Fibroblast of lung (primary cell): ENCODE data around the gene SERGEF.

Source experiments
- CTCF ChIP-seq, 2 donors: IDR thresholded peaks in 1 of 2; conservative IDR thresholded peaks in 1 of 2; 1 replicate in 1 of 2; 2 replicates in 1 of 2; pipeline ENCODE4 v1.5.1; 2011 to 2012; ENCODE audit warnings: low read length in 2 of 2, control low read depth in 1 of 2, inconsistent platforms in 1 of 2, low read depth in 1 of 2, mild to moderate bottlenecking in 1 of 2
- EZH2 ChIP-seq: IDR thresholded peaks from 2 replicates; pipeline ENCODE4 v1.5.1; 2012; ENCODE audit warnings: low read length, control low read depth, mild to moderate bottlenecking; ENCODE audit errors: missing control alignments

DNA sequence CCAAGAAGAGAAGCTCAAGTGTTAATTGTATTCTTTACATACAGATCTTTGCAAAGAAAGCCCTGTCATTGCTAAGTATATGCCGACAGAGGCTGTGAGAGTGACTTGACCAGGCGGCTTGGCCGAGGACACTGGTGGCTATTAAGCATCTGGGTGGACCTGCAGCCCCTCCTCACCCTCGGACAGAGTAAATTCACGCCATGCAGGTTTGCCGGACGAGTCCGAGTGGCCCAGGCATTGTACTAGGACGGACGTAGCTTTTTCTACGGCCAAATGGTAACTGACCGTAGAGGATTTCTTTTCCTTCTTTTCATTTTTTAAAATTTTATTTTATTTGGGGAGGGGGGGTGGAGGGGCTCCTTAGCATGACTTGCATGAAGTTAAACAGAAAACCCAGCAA is 231.2 kb downstream of the SERGEF start:
- TF ChIP-seq CTCF (conservative IDR thresholded peaks at IDR 0.05 in 1 of 2, IDR thresholded peaks at IDR 0.05 in 1 of 2; ENCODE audit: low read depth in 1 of 2, low read length in 2 of 2) = no peak
- TF ChIP-seq EZH2 = no peak
